ENCODE measurements around the gene PAFAH1B2. TPM values are rescaled to one million over a fixed set of nuclear protein-coding genes. Genes with fewer than 3 reads are reported as not detected.
"Not testable (repeated sequence)": the region's sequence is repeated elsewhere in the genome, so short reads cannot be mapped to it uniquely, and the experiment has no call there.

Gene PAFAH1B2
- total RNA-seq, 2 donors from 2014 or later: 114 to 115 TPM

- H3K36me3 ChIP-seq (ENCODE audit: control insufficient read depth, insufficient read depth, low read length): peaks cover 23% of the 10 kb centered on the region
- peak; percentile 87 for DNase-seq
- not testable (repeated sequence) for H3K27me3 Mint-ChIP-seq (ENCODE audit: insufficient read depth); H3K27me3 ChIP-seq (ENCODE audit: control insufficient read depth, insufficient read depth, low read length, poor library complexity, severe bottlenecking); H3K9me3 Mint-ChIP-seq; H3K4me1 ChIP-seq (ENCODE audit: control insufficient read depth, insufficient read depth, low read length); H3K4me1 Mint-ChIP-seq; H3K27ac Mint-ChIP-seq; H3K4me3 ChIP-seq (ENCODE audit: low read length); H3K9me3 ChIP-seq (ENCODE audit: control insufficient read depth, low read length); H3K9ac ChIP-seq (ENCODE audit: extremely low read depth, low read length, poor library complexity, severe bottlenecking); H3K27ac ChIP-seq (ENCODE audit: low read depth, low read length); H3K4me3 Mint-ChIP-seq
- H3K36me3 Mint-ChIP-seq (ENCODE audit: low read depth): peaks cover 40% of the 10 kb centered on the region
- TF ChIP-seq CTCF (conservative IDR thresholded peaks at IDR 0.05): peak; percentile 42
- 79 to 88% methylated on average over 6 to 7 of the region's 13 CpGs for WGBS, 2 experiments (ENCODE audit: insufficient coverage in 1 of 2, insufficient read length in 1 of 2)
These were observed 64.6 kb downstream of the PAFAH1B2 start for GRCh38 chr11:117208710-117209109.

- not testable (repeated sequence) for H3K4me1 Mint-ChIP-seq; H3K27me3 Mint-ChIP-seq (ENCODE audit: insufficient read depth); H3K27ac ChIP-seq (ENCODE audit: low read depth, low read length); H3K4me3 Mint-ChIP-seq; H3K27me3 ChIP-seq (ENCODE audit: control insufficient read depth, insufficient read depth, low read length, poor library complexity, severe bottlenecking); H3K9me3 ChIP-seq (ENCODE audit: control insufficient read depth, low read length); H3K27ac Mint-ChIP-seq; H3K4me3 ChIP-seq (ENCODE audit: low read length); H3K9ac ChIP-seq (ENCODE audit: extremely low read depth, low read length, poor library complexity, severe bottlenecking); H3K4me1 ChIP-seq (ENCODE audit: control insufficient read depth, insufficient read depth, low read length); H3K9me3 Mint-ChIP-seq
- H3K36me3 ChIP-seq (ENCODE audit: control insufficient read depth, insufficient read depth, low read length): peaks cover 17% of the 10 kb centered on the region
- peak; percentile 63 for DNase-seq
- 91 to 97% methylated on average over 7 of the region's 8 CpGs for WGBS, 2 experiments (ENCODE audit: insufficient coverage in 1 of 2, insufficient read length in 1 of 2)
- H3K36me3 Mint-ChIP-seq (ENCODE audit: low read depth): peaks cover 38% of the 10 kb centered on the region
These were observed 65.5 kb downstream of the PAFAH1B2 start for GRCh38 chr11:117209351-117210125.

GRCh38 chr11:117210620-117211019 is 66.5 kb downstream of the PAFAH1B2 start:
- H3K9me3 Mint-ChIP-seq: no peaks in the 10 kb centered on the region
- 92% methylated on average over 3 of the region's 3 CpGs; no CpG with 5 or more reads in 1 of the 2 experiments for WGBS, 2 experiments (ENCODE audit: insufficient coverage in 1 of 2, insufficient read length in 1 of 2)

More at GRCh38 chr11:117210620-117211019, 66.5 kb downstream of the PAFAH1B2 start:
- Mint-ChIP-seq H3K27ac (no peak overlapping the region), H3K36me3 (ENCODE audit: low read depth) (peaks cover 31% of the 10 kb centered on the region), H3K4me1 (peaks cover 5% of the 10 kb centered on the region), H3K27me3 (ENCODE audit: insufficient read depth) (no peaks in the 10 kb centered on the region), H3K4me3 (no peak overlapping the region)
- H3K27ac ChIP-seq (ENCODE audit: low read depth, low read length): no peak overlapping the region
- no peaks in the 10 kb centered on the region for H3K4me1 ChIP-seq (ENCODE audit: control insufficient read depth, insufficient read depth, low read length)
- DNase-seq: no peak
- H3K9ac ChIP-seq (ENCODE audit: extremely low read depth, low read length, poor library complexity, severe bottlenecking): no peak overlapping the region
- TF ChIP-seq CTCF (conservative IDR thresholded peaks at IDR 0.05): no peak
- peaks cover 11% of the 10 kb centered on the region for H3K36me3 ChIP-seq (ENCODE audit: control insufficient read depth, insufficient read depth, low read length)
- H3K27me3 ChIP-seq (ENCODE audit: control insufficient read depth, insufficient read depth, low read length, poor library complexity, severe bottlenecking): no peaks in the 10 kb centered on the region
- H3K4me3 ChIP-seq (ENCODE audit: low read length): no peak overlapping the region
- H3K9me3 ChIP-seq (ENCODE audit: control insufficient read depth, low read length): no peaks in the 10 kb centered on the region

Measured in endodermal cell (in vitro differentiated cells).